Thoracic aorta (tissue), 2 donors: ENCODE results near the gene LAMTOR2. TPM values are rescaled to one million over a fixed set of nuclear protein-coding genes. Genes with fewer than 3 reads are reported as not detected.
A peak's percentile ranks its signal among the peaks of the same experiment; 100 is the strongest.

Experiments
- ATAC-seq: fragments of 150-250 bp; one replicate; pipeline ENCODE4 v1.8.0; 2017; ENCODE audit warnings: low read depth; ENCODE audit not compliant: insufficient number of reproducible peaks, low FRiP score
- DNase-seq: peaks from one replicate; pipeline ENCODE4 v3.0.0-alpha.2; 2020; ENCODE audit warnings: low spot score
- H3K27ac ChIP-seq, 2 donors: fragments of 200-600 bp; sonication (generic); 1 replicate in 1 of 2; 2 replicates in 1 of 2; pipeline ENCODE4 v1.5.1; 2016; ENCODE audit warnings: mild to moderate bottlenecking in 2 of 2, moderate library complexity in 2 of 2
- H3K27me3 ChIP-seq: fragments of 200-600 bp; sonication (generic); replicated peaks from 2 replicates; pipeline ENCODE4 v1.6.0; 2016; ENCODE audit warnings: mild to moderate bottlenecking; ENCODE audit not compliant: insufficient read depth
- H3K36me3 ChIP-seq: fragments of 200-600 bp; sonication (generic); one replicate; pipeline ENCODE4 v1.5.1; 2016
- H3K4me1 ChIP-seq, 2 donors: fragments of 200-600 bp; sonication (generic); 1 replicate in 1 of 2; 2 replicates in 1 of 2; pipeline versions ENCODE4 v1.5.1 to v1.6.0; 2016; ENCODE audit warnings: low read depth in 2 of 2, mild to moderate bottlenecking in 1 of 2; ENCODE audit not compliant: control insufficient read depth in 1 of 2
- H3K4me3 ChIP-seq: fragments of 200-600 bp; sonication (generic); 2 replicates; pipeline ENCODE4 v1.5.1; 2016; ENCODE audit warnings: mild to moderate bottlenecking
- H3K9me3 ChIP-seq: fragments of 200-600 bp; sonication (generic); 2 replicates; pipeline ENCODE4 v1.5.1; 2016
- CTCF ChIP-seq: fragments of 200-600 bp; sonication (generic); IDR thresholded peaks from one replicate; pipeline ENCODE4 v1.5.1; 2019; ENCODE audit warnings: antibody characterized with exemption
- total RNA-seq, 2 donors: library from RNA; depleted of rRNA; stranded (reverse); fragments of >200 nt; gene quantifications; one replicate each; pipeline versions ENCODE4 v1.1.0 to v1.2.3, GENCODE V29; 2016

The LAMTOR2 gene
- 10 to 100 TPM; 26.4 to 37.0 TPM for total RNA-seq

DNA sequence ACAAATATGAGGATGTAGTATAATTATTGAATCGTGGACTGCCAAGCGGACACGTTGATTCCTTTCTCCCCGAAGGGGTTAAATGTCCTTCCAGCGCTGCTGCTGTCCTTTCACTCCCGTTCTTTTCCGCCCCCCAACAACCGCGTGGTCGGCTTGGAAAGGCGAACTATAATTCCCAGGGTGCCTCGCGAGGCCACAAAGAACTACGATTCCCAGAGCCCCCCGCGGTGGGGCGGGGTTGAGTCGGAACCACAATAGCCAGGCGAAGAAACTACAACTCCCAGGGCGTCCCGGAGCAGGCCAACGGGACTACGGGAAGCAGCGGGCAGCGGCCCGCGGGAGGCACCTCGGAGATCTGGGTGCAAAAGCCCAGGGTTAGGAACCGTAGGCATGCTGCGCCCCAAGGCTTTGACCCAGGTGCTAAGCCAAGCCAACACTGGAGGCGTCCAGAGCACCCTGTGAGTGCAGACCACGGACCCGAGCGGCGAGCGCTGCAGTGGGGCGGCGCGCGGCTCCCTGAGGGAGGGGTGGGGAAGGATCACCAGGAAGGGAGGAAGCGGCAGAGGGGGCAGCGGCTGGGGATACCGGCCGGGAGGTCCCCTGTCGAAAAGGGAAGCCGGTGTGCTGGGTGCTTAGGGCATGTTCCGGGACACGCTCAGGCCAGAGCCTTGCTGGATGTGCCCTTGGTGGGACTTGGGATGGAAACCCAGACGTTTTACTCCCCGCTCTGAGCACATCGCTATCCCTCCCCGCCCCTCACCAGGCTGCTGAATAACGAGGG is at the start of gene LAMTOR2:
Gene LAMTOR2, plus strand, starts transcription at position 283 of the 781 bp plus-strand sequence. Its CDS starts 108 bp downstream, at position 391.
- Histone ChIP-seq H3K27me3 (no peaks in the 10 kb centered on the region), H3K4me1 (peaks cover 8 to 16% of the 10 kb centered on the region in 2 donors), H3K27ac (peak within 1 kb of the TSS; percentile 84 to 85), H3K36me3 (peaks cover 12% of the 10 kb centered on the region), H3K9me3 (no peaks in the 10 kb centered on the region), H3K4me3 (peak within 1 kb of the TSS; percentile 88)
- TF ChIP-seq CTCF = peak; percentile 6
- DNase-seq = peak; percentile 98
- ATAC-seq = peak; percentile 93

- TF ChIP-seq CTCF = no peak
- ATAC-seq = no peak
Measured at GRCh38 chr1:156004843-156005584, 49.6 kb upstream of the LAMTOR2 start.

DNA sequence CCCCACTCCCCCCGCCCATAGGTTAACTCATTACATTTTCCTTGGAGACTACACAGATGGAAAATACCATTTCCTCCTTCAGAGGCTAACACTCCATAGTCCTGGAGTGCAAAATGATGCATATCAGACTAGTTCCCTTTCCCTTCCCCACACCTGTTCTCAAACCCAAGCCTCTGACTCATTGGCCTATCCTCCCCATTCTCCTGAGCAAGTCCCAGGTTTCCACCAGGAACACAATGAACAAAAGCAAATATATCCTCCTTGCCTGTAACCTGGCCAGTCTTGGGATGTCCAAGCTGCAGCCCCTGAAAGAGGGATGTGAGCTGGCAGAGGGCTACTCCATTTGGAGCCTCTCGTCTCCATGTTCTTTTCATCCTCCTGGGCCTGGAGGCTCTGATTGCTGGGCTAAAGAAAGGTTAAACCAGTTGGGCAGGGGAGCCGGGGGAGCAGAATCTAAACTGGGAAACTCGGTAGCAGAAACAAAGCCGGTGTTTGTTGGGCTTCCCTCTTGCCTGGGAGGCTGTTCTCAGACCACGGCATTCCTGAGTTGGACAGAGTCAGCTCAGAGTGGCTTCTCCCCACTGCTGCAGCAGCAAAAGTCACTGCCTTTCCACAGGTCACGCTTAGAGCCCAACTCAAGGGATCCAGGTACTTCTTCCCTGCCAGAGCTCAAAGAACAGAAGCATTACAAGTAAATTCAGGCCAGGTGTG is 47.8 kb upstream of the LAMTOR2 start:
- no peak for ATAC-seq
- H3K27ac ChIP-seq = no peak overlapping the region

More at GRCh38 chr1:156004843-156005584, 49.6 kb upstream of the LAMTOR2 start:
- no peaks in the 10 kb centered on the region for H3K27me3 ChIP-seq
- no peak overlapping the region for H3K27ac ChIP-seq
- H3K4me3 ChIP-seq = no peak overlapping the region
- DNase-seq = no peak
- no peaks in the 10 kb centered on the region for H3K4me1 ChIP-seq
- peaks cover 12% of the 10 kb centered on the region for H3K36me3 ChIP-seq
- H3K9me3 ChIP-seq = no peaks in the 10 kb centered on the region

GRCh38 chr1:156009404-156009803 is 45.2 kb upstream of the LAMTOR2 start:
- no peak overlapping the region for H3K4me3 ChIP-seq
- H3K4me1 ChIP-seq = no peaks in the 10 kb centered on the region
- no peaks in the 10 kb centered on the region for H3K27me3 ChIP-seq
- no peaks in the 10 kb centered on the region for H3K9me3 ChIP-seq
- no peak overlapping the region for H3K27ac ChIP-seq
- TF ChIP-seq CTCF = no peak
- ATAC-seq (no peak), DNase-seq (no peak)
- peaks cover 50% of the 10 kb centered on the region for H3K36me3 ChIP-seq

More for the DNA sequence above, 47.8 kb upstream of the LAMTOR2 start:
- H3K4me1 ChIP-seq = no peaks in the 10 kb centered on the region
- no peak overlapping the region for H3K4me3 ChIP-seq
- no peaks in the 10 kb centered on the region for H3K9me3 ChIP-seq
- H3K27me3 ChIP-seq = no peaks in the 10 kb centered on the region
- H3K36me3 ChIP-seq = peaks cover 28% of the 10 kb centered on the region
- no peak for TF ChIP-seq CTCF
- DNase-seq = no peak
